ENCODE measurements around the gene BBX. TPM values are rescaled to one million over a fixed set of nuclear protein-coding genes. Genes with fewer than 3 reads are reported as not detected.

BBX gene
- total and polyA plus RNA-seq, 2 of the 13 experiments (the other 11 are each of a cell fraction or from before 2014, with no cell fraction given): 13.7 to 23.2 TPM

- DNase-seq (ENCODE audit: low spot score): no peak
- TF ChIP-seq DPF2 (CRISPR knock-in tag; IDR thresholded peaks at IDR 0.05; ENCODE audit: borderline replicate concordance, low read depth) (no peak), ZHX1 (CRISPR knock-in tag; IDR thresholded peaks at IDR 0.05; ENCODE audit: low read depth) (no peak)
- Histone ChIP-seq H3K36me3 (replicated peaks in 1 of 2; ENCODE audit: control insufficient read depth in 1 of 2, insufficient read depth in 2 of 2, low read length in 2 of 2) (no peaks in the 10 kb centered on the region; a peak in 1 of 5 replicates), H3K4me2 (ENCODE audit: low read depth, low read length) (no peak overlapping the region), H3K9ac (ENCODE audit: insufficient read depth, low read depth, low read length) (no peak overlapping the region), H3K79me2 (ENCODE audit: insufficient read depth, low read length) (peaks cover 2% of the 10 kb centered on the region), H2AFZ (ENCODE audit: low read length) (no peak overlapping the region), H3K27ac (ENCODE audit: extremely low read length, insufficient read depth, low read length) (no peak overlapping the region), H3K27me3 (ENCODE audit: control insufficient read depth in 1 of 2, insufficient read depth in 2 of 2, low read length in 2 of 2) (no peaks in the 10 kb centered on the region), H3K4me1 (ENCODE audit: insufficient read depth, low read length) (no peaks in the 10 kb centered on the region), H3K9me3 (ENCODE audit: low read length) (no peaks in the 10 kb centered on the region), H4K20me1 (ENCODE audit: insufficient read depth, low read length) (peaks cover 6% of the 10 kb centered on the region; the same call in 1 of the 2 replicates), H3K4me3 (replicated peaks in 1 of 3; ENCODE audit: insufficient read depth in 1 of 3, low read depth in 2 of 3, low read length in 3 of 3) (no peak overlapping the region)
- ChIA-PET POLR2A (no interaction called here), CTCF (ENCODE audit: low intra/inter-chr PET ratio, low total read pairs) (no interaction called here)
- no peak for FAIRE-seq
- in situ Hi-C loops (cut with HindIII; ENCODE audit: extremely low pct_ligation_motif_present, low pct_unique_long_range_greater_than_20kb): no loop called here
- ATAC-seq: no peak
- intact Hi-C loops (cut with micrococcal nuclease; ENCODE audit: unreplicated experiment): no loop called here
- no TSS peak for BruUV-seq (replicated peaks)
Observed at GRCh38 chr3:107627962-107628542, 105.3 kb downstream of the BBX start.

GRCh38 chr3:107629566-107629965 lies 106.8 kb downstream of the BBX start:
- ChIA-PET POLR2A (no interaction called here), CTCF (ENCODE audit: low intra/inter-chr PET ratio, low total read pairs) (no interaction called here)
- no peaks in the 10 kb centered on the region for H3K4me1 ChIP-seq (ENCODE audit: insufficient read depth, low read length)
- intact Hi-C loops (cut with micrococcal nuclease; ENCODE audit: unreplicated experiment) (no loop called here), in situ Hi-C loops (cut with HindIII; ENCODE audit: extremely low pct_ligation_motif_present, low pct_unique_long_range_greater_than_20kb) (no loop called here)
- FAIRE-seq (no peak), DNase-seq (ENCODE audit: low spot score) (no peak), ATAC-seq (no peak)
- no TSS peak for BruUV-seq (replicated peaks)
- WGBS (ENCODE audit: low lambda C conversion rate): 95% methylated on average over 4 of the region's 4 CpGs
- H3K27me3 ChIP-seq (ENCODE audit: control insufficient read depth in 1 of 2, insufficient read depth in 2 of 2, low read length in 2 of 2): no peaks in the 10 kb centered on the region
- H2AFZ ChIP-seq (ENCODE audit: low read length): no peak overlapping the region
- H3K9me3 ChIP-seq (ENCODE audit: low read length): no peaks in the 10 kb centered on the region
- H3K4me2 ChIP-seq (ENCODE audit: low read depth, low read length): no peak overlapping the region
- H3K79me2 ChIP-seq (ENCODE audit: insufficient read depth, low read length): peaks cover 3% of the 10 kb centered on the region
- no peak overlapping the region for H3K4me3 ChIP-seq (replicated peaks in 1 of 3; ENCODE audit: insufficient read depth in 1 of 3, low read depth in 2 of 3, low read length in 3 of 3)
- H4K20me1 ChIP-seq (ENCODE audit: insufficient read depth, low read length): peaks cover 6% of the 10 kb centered on the region; the same call in 1 of the 2 replicates
- no peaks in the 10 kb centered on the region; a peak in 1 of 5 replicates for H3K36me3 ChIP-seq (replicated peaks in 1 of 2; ENCODE audit: control insufficient read depth in 1 of 2, insufficient read depth in 2 of 2, low read length in 2 of 2)
- no peak overlapping the region for H3K9ac ChIP-seq (ENCODE audit: insufficient read depth, low read depth, low read length)
- H3K27ac ChIP-seq (ENCODE audit: extremely low read length, insufficient read depth, low read length): no peak overlapping the region
- TF ChIP-seq MEIS1 (CRISPR knock-in tag; IDR thresholded peaks at IDR 0.05; ENCODE audit: borderline replicate concordance) (no peak), ZNF773 (CRISPR knock-in tag; IDR thresholded peaks at IDR 0.05; ENCODE audit: borderline replicate concordance) (no peak), ZBTB42 (CRISPR knock-in tag; IDR thresholded peaks at IDR 0.05) (no peak), CBX2 (IDR thresholded peaks at IDR 0.05; ENCODE audit: low read depth, low read length) (no peak), CBX2 (CRISPR knock-in tag; IDR thresholded peaks at IDR 0.05; ENCODE audit: low read depth) (no peak), ZNF484 (CRISPR knock-in tag; IDR thresholded peaks at IDR 0.05; ENCODE audit: borderline replicate concordance, low read depth) (no peak), KLF16 (CRISPR knock-in tag; IDR thresholded peaks at IDR 0.05) (no peak), ARID3A (IDR thresholded peaks at IDR 0.05; ENCODE audit: low read depth, low read length) (no peak), KAT8 (CRISPR knock-in tag; IDR thresholded peaks at IDR 0.05) (no peak), ZBTB43 (CRISPR knock-in tag; conservative IDR thresholded peaks at IDR 0.05) (no peak)
